SW 1271 (cell line): ENCODE data around the gene FTCD.

ENCODE experiments used
- DNase-seq, 2 experiments: peaks; one replicate each; lab custom pipeline; 2025; lab: John Stamatoyannopoulos, UW

FTCD gene

GRCh38 chr21:46093668-46094400 is 61.5 kb downstream of the FTCD start:
- DNase-seq = no peak

GRCh38 chr21:46092811-46093667 is 62.3 kb downstream of the FTCD start:
- DNase-seq = no peak

GRCh38 chr21:46092026-46092764 is 63.2 kb downstream of the FTCD start:
- DNase-seq = no peak

GRCh38 chr21:46091631-46092025 is 63.8 kb downstream of the FTCD start:
- DNase-seq = no peak

GRCh38 chr21:46091118-46091517 is 64.3 kb downstream of the FTCD start:
- DNase-seq = no peak

GRCh38 chr21:46089285-46089684 is 66.1 kb downstream of the FTCD start:
- no peak for DNase-seq

- no peak for DNase-seq
Measured at GRCh38 chr21:46088189-46088588, 67.2 kb downstream of the FTCD start.

- no peak for DNase-seq
Measured at GRCh38 chr21:46087641-46088040, 67.7 kb downstream of the FTCD start.
